ENCODE measurements around the gene ADAR.

ADAR gene

DNA sequence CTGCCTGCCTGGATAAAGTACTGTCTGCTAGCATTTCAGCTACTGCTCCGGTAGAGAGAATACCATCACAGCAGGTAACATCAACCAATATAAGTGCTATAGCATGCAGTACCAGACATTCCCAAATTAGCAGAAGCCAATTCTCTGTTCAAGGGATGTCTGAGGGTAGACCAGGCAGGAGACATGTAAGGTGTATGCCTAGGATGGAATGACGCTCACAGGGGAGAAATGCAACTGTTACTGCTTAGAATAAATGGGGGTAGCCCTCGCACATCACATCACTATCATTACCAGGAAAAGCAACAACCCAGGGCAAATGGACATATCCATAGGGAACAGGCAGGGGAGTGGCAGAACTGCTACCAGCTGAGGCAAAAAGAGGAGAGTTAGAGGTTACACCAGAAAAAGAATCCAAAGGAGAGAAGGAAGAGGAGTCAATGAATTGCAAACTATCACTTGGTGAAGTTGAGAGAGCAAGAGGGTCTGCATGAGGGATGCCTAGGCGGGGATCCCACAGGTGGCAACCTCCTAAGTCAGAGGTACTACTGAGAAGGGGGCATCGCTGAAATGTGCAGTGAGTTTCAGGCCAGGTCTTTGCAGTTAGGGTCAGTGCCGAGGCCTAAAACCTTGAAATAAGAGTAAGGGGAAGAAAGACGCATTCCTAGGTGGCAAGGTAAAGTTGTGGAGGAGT is 50.6 kb downstream of the ADAR start:
- no peak for DNase-seq

DNA sequence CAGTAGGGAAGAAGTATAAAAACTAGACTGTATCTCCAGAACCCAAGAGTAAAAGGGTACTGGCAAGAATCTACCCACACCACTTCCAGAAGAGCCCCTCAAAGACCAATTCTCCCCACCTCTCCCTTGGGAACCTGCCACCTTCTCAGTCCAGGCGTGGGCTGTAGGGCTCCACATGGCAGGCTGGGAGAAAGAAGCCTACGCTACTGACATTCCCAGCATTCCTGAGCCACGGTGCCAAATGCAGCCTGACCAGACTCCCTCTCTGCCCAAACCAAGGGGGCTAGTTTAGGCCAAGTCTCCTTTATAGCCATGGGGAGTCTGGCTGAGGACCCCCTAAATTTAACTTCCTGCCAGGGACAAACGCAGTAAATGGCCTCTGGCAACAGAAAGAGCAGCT is 51.6 kb downstream of the ADAR start:
- DNase-seq, result no peak

DNA sequence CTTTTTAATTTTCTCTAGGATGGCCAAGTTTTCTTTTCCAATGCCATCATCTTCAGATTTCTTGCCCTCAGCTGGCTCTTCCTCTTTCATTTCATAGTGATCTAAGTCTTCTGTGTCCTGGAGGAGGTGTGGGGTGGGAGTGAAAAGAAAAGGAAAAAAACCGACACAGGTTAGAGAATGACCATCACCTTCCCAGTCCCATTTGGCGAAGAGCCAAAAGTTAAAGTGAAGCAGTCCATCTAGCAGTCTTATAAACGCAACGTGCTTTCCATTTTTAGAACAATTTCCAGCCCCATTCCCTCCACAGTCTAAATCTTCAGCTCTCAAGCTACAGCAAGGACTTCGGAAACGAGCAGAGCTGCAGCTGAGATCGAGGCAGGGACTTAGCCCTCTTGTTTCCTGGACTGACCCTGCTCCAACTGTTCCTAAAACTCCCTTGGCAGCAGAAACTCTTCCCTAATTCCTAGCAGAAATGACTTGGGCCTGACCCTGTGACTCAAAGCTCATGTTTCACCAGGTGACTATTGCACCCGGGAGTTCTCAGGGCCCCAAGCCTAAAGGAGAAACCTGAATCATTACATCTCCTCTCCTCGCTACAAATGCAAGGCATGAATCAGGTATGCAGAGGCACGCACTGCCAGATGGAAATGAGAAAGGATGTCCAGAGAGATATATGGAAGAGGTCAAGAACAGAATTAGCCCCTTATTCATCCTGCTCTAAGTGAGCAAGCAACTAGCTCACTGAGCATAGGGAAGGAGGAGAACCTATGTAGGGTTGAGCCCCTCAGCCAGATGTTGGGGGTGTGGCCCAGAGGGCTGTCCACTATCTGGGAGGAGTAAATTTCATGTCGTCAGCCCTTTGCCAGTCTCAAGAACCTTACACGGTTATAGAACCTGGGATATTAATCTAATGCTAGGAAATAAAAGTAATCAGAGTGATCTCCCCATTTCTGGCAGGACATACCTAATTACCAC is 54.6 kb downstream of the ADAR start:
- no peak for DNase-seq

DNA sequence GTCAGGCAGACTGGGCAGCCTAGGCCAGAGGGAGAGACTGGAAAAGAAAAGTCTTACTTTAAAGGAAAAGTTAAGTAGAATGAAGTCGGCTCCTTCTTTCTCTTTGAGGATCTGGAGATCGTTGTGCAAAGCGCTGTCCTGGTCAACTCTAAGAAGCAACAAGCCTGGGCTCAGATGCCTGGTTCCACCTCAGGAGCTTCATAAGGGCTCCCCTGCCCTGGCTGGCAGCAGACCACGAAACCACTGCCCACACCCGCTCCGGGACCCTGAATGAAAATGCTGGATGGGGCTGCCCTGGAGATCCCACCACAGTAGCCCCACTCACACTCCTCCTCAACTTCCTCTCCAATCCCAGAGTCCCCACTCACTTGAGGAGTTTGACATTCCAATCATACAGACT is 56.0 kb downstream of the ADAR start:
- no peak for DNase-seq

DNA sequence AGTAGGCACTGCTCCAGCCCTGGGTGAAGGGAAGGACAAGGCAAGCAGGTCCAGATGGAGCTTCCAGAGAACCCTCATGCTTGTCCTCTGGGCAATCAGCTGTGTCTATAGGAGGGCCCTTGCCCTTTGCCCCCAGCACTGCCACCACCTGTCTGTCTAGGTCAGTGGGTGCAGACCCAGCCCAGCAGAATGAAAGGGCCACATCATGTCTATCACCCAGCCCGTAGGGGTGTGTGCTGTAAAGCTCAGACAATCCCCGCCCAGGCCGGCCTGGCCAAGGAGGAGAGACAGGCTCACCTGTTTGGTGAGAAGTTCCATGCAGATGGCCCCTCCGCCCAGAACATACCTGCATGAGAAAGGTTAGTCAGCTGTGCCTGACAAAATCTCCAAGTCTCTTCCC is 56.5 kb downstream of the ADAR start:
- no peak for DNase-seq

DNA sequence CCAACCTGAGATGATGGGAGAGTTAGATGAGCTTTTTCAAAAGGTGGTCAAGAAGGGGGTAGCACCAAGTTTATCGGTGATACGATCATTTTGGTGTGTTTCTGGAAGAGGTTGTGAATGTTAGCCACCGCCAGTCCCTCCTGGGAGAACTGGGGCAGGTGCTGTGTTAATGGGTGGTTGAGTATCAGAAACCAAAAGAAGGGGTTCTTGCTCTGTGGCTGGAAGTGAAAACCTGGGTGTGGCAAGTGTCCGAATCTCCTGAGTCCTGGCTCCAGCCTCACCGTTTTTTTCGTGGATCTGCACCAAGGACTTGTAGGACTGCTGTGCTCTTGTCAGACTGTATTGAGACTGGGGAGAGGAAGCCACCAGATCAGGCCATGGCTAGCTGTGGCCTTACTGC is 57.3 kb downstream of the ADAR start:
- DNase-seq, result no peak

DNA sequence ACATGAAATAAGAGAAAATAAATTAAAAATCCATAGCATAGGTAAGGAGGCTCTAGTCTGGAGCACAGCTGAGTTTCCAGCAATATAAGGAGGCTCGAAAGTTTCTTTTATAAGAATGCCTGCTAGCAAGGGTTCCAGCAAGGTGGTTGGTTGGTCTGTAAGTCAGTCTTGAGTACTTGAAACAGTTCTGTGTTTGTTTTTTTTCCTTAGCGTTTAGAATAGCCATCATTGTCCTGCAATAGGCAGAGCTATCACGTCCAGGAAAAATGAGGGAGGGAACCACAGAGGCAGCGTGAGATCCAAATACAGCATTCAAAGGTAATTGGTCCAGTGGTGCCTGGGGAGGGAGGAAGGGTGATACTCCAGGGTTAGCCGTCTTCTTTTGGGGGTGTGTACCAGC is 57.9 kb downstream of the ADAR start:
- DNase-seq, result no peak

DNA sequence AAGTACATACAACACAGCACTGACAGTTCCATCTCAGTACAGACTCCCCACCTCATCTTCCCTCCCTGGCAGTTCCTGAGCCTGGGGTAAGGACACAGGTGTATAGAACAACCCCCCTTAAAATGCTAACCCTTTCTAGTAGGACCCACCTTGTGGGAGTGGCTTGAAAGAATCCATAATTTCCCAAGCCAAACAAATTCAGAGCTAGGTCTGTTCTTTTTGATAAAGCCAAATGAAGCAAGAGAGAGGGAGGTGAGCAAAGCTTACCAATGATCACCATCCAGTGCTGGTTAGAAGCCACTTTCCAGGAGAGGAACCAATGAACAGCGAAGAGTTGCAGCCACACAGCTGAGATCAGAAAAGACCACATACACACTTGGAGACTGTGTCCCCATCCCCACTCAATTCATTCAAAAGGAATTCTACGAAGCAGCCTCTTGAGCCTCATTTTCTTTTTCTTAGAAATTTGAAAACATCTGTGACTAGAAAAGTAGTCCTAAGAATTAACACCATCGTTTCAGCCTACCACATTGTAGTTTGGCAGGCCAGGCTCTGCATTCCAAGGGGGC is 58.7 kb downstream of the ADAR start:
- DNase-seq, result no peak

DNA sequence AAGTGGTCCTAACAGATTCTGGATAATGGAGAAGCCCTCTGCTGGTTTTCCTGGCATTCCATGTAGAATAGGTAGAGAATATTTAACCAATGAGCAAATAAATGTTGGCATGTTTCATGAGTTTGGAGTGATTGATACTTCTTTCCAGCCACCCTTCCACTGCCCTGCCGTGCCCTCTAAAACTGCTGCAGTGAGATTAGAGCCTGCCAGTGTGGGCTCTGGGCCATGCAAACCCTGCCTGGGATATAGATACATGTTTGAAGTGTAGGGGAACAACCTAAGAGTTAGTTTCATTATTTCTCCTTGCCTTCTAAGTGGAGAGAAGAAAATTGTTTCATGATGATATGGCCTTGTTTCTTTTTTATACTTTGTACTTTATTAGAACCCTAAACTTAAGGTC is 60.0 kb downstream of the ADAR start:
- DNase-seq, result no peak

DNA sequence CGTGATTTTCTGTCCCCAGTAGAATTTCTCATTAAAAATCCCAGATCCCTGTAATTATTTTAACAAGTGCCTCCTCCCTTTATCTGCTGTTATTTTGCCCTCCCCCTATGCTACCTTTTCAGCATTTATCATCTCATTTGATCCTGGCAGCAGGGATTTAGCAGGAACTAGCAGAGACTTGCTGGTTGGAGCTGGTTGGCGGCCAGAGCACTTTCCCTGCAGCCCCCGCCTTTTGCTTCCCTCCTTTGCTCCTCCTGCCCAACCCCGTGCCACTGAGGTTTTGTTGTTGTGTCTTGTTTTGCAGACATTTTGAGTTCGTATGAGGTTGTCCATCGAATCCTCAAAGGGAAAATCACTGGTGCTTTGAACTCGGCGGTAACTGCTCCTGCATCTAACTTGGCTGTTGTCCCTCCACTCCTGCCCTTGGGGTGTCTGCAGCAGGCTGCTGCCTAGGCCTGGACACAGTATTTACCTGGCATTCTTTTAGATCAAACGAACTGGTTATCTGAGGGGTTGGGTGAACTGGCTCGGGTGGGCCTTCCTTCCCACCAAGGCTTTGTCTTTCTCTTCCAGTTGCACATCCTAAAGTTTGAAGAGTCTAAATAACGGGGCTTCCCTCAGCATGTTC is 60.8 kb downstream of the ADAR start:
- DNase-seq, result no peak

DNA sequence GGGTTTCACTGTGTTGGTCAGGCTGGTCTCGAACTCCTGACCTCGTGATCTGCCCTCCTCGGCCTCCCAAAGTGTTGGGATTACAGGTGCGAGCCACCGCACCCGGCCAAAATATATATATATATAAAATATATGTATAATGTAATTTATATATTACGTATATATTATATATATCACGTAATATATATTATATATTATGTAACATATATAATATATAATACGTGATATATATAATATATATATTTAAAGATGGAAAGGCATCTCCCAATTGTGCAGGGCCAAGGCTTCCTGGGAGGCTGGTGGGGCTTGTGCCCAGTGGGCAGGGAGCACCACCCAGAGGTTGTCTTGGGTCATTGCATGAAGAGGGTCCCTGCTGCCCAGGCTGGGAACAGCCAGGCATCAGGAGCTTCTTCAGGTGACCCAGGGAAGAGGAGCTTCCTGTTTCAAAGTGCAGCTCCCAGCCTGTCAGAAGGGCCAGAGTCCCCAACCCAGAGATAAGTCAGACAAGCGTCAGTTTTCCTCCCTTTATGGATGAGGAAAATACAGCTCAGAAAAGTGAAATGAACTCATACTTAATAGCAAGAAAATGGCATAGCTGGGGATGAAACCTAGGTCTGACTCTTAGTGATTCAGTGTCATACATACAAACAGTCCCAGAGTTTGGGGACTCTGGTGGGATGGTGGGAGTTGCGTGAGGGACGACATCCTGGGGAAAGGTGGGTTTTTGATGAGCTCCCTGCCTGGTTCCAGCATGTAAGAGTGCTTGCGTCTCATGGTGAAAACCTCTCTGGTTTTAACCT is 61.5 kb downstream of the ADAR start:
- DNase-seq, result peak; percentile 11 to 68 (median 42)

DNA sequence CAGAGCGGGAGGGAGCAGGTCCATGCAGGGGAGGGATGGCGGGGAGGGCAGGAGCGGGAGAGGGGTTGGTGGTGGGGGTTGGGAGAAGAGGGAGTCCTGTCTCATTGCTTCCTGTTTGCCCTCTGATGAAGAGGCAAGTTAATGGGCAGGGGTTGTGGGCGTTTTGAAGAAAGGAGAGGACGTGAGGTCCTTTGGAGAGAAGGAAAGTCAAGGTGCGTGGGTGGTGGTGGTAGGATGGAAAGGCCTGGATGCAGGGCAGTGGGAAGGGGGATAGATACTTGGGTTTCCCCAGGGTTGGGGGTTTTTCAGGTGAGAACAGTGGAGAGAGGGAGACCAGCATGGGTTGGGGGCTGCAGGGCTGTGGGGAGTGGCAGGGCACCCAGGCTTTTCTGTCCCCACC is 66.8 kb downstream of the ADAR start:
- no peak for DNase-seq

DNA sequence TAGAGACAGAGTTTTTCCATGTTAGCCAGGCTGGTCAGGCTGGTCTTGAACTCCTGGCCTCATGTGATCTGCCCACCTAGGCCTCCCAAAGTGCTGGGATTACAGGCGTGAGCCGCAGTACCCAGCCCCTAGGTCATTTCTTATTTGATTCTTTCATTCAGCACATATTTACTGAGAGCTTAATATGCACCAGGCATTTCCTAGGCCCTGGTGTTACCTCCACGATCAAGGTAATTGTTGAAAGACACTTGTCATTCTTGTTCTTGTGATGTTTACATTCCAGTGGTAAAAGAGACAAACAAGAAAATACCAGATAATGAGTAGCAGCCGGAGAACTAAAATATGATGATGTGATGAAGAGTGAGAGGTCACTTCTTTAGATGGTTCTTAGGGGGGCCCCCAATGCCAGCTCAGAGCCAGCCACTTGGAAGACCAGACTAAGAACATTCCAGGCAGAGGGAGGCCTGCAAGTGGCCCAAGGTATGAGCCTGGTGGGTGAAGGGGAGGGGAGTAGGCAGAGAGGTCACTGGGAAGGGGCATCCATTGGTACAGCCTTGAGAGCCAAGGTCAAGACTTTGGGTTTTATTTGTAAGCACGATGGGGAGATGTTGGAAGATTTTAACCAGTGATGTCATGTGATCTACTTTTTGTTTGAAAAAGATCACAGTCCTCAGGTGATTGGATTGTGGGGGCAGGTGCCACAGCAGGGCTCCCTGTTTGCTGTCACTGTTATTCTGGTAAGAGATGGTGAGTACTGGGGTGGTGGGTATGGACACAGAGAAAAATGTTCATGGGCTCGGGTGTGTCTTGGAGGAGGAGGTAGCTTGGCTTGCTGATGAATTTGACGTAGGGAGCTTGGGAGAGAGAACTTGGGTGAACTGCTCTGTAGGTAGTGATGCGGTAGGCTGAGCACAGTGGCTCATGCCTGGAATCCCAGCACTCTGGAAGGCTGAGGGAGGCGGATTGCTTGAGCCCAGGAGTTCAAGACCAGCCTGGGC is 68.2 kb downstream of the ADAR start:
- no peak for DNase-seq

DNA sequence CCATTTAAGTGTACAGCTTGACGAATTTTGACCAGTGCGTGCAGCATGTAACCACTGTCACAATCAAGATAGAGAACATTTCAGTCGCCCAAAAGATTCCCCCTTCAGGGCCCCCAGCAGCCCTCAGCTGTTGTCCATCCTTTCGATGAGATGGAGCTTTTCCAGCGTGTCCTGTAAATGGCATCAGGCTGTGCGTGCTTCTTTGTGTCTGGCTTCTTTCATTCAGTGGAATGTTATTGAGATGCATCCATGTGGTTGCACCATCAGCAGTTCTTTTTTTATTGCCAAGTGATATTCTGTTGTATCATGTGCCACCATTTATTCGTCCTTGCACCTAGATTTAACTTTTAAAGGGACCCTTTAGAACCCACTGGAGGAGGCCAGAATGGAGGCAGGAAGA is 71.4 kb downstream of the ADAR start:
- DNase-seq, result no peak

DNA sequence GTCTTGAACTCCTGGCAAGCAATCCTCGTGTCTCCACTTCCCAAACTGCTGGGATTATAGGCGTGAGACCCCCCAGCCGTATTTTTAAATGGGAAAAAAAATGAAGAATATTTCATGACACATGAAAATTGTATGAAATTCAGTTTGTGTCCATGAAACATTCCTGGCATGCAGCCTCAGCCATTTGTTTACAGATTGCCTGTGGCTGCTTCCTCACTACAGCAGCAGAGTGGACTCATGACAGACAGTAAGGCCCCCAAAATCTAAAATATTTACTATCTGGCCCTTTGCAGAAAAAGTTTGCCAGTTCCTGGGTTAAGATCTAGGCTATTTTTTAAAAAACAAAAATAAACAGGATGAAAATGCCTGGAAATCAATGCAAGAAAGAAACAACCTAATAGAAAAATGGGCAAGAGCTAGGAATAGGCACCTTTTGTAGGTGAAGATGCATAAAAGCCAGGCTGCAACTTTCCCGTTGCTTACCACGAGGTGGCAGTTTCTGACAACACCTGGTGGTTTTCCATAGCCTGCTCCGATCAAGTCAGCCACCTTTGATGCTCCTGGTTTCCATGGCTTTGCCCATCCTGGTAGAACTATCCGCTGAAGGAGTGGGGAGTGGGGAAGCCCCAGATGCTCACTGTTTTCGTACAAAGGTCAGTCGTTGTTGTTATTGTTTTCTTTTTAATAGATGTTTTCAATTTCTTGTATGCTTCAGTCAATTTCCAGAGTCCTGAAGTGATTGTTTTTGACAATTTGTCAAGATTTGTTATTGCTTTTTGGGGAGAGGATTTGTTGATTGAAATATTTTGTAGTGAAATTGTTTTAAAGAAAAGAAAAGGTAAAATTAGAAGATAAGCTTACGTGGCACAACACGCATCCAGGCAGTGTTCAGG is 73.8 kb downstream of the ADAR start:
- peak; percentile 53 to 83 (median 75) for DNase-seq
